B cell (primary cell): ENCODE results near the gene CFL1. TPM values are rescaled to one million over a fixed set of nuclear protein-coding genes. Genes with fewer than 3 reads are reported as not detected.

Experiments used
- ATAC-seq: fragments of 200-7000 bp; cut with Tn5 transposase; one replicate; pipeline ENCODE4 v1.10.0; 2021; ENCODE audit warnings: low read depth, mild to moderate bottlenecking, moderate number of reproducible peaks, moderate library complexity
- CTCF ChIA-PET: fragments of 350-600 bp; sonication (Branson Sonifier 250); formaldehyde crosslinking; loops from one replicate; lab custom pipeline; 2021; ENCODE audit warnings: antibody characterized with exemption, inconsistent platforms; lab: Charles Lee
- POLR2A ChIA-PET: fragments of 350-600 bp; sonication (Branson Sonifier 250); formaldehyde crosslinking; loops from one replicate; lab custom pipeline; 2021; ENCODE audit warnings: antibody characterized with exemption; lab: Charles Lee
- DNase-seq: peaks from one replicate; pipeline ENCODE4 v3.0.0; 2013
- H2AFZ ChIP-seq: 2 replicates; pipeline ENCODE4 v1.6.1; 2012; ENCODE audit warnings: mild to moderate bottlenecking, low read depth, low read length; ENCODE audit not compliant: insufficient read depth, poor library complexity, severe bottlenecking
- H3K27ac ChIP-seq, 2 donors: 1 replicate in 1 of 2; 2 replicates in 1 of 2; pipeline ENCODE4 v1.5.1; 2012 to 2013; ENCODE audit warnings: low read length in 2 of 2, mild to moderate bottlenecking in 2 of 2, moderate library complexity in 1 of 2
- H3K27me3 ChIP-seq, 4 experiments: fragments of 200-600 bp in 1 of 4; sonication (generic) in 1 of 4; replicated peaks in 1 of 4; 1 replicate in 2 of 4; 2 replicates in 2 of 4; pipeline versions ENCODE4 v1.6.1 to v1.7.0; 2013 to 2016; ENCODE audit warnings: low read length in 3 of 4, mild to moderate bottlenecking in 2 of 4, mixed read lengths in 1 of 4, moderate library complexity in 1 of 4; ENCODE audit not compliant: insufficient read depth in 4 of 4, control insufficient read depth in 3 of 4; ENCODE audit errors: control extremely low read depth in 1 of 4
- H3K36me3 ChIP-seq, 2 experiments: replicated peaks in 1 of 2; 1 replicate in 1 of 2; 2 replicates in 1 of 2; pipeline versions ENCODE4 v1.6.1 to v1.7.1; 2013; ENCODE audit warnings: low read length in 1 of 2; ENCODE audit not compliant: insufficient read depth in 2 of 2, control insufficient read depth in 1 of 2; ENCODE audit errors: control extremely low read depth in 1 of 2, extremely low read depth in 1 of 2
- H3K4me1 ChIP-seq, 2 donors: fragments of 200-600 bp in 1 of 2; sonication (generic) in 1 of 2; 1 replicate in 1 of 2; 2 replicates in 1 of 2; pipeline versions ENCODE4 v1.5.1 to v1.6.1; 2013 to 2017; ENCODE audit warnings: low read length in 2 of 2; ENCODE audit not compliant: control insufficient read depth in 2 of 2, insufficient read depth in 2 of 2
- H3K4me2 ChIP-seq: replicated peaks from 2 replicates; pipeline ENCODE3; 2012; ENCODE audit warnings: mild to moderate bottlenecking, low read depth, low read length; ENCODE audit not compliant: poor library complexity, severe bottlenecking
- H3K4me3 ChIP-seq, 5 experiments: fragments of 200-600 bp in 1 of 5; sonication (generic) in 1 of 5; 1 replicate in 3 of 5; 2 replicates in 2 of 5; pipeline versions ENCODE4 v1.5.1 to v1.7.0; 2011 to 2016; ENCODE audit warnings: low read length in 4 of 5, mild to moderate bottlenecking in 4 of 5, low read depth in 2 of 5, control low read depth in 1 of 5, moderate library complexity in 1 of 5; ENCODE audit not compliant: insufficient read depth in 1 of 5; ENCODE audit errors: control extremely low read depth in 1 of 5, extremely low read depth in 1 of 5
- H3K79me2 ChIP-seq: fragments of 200-600 bp; sonication (generic); one replicate; pipeline ENCODE4 v1.6.0; 2016; ENCODE audit warnings: low read length; ENCODE audit not compliant: control insufficient read depth, insufficient read depth
- H3K9ac ChIP-seq: fragments of 200-600 bp; sonication (generic); 2 replicates; pipeline ENCODE4 v1.6.1; 2017; ENCODE audit warnings: mild to moderate bottlenecking, low read length, moderate library complexity
- H3K9me3 ChIP-seq, 3 donors: one replicate each; pipeline versions ENCODE4 v1.6.1 to v1.7.1; 2013; ENCODE audit warnings: low read length in 2 of 3; ENCODE audit not compliant: control insufficient read depth in 2 of 3, insufficient read depth in 1 of 3; ENCODE audit errors: control extremely low read depth in 1 of 3
- H4K20me1 ChIP-seq: 2 replicates; pipeline ENCODE4 v1.6.0; 2012; ENCODE audit warnings: mild to moderate bottlenecking, low read length; ENCODE audit not compliant: insufficient read depth, control insufficient read depth, poor library complexity, severe bottlenecking
- H3K27ac Mint-ChIP-seq: one replicate; pipeline ENCODE4 v1.8.0; 2021; ENCODE audit warnings: mixed read lengths
- H3K27me3 Mint-ChIP-seq: one replicate; pipeline ENCODE4 v1.8.0; 2021; ENCODE audit warnings: mixed read lengths
- H3K4me1 Mint-ChIP-seq: one replicate; pipeline ENCODE4 v1.8.0; 2021; ENCODE audit warnings: mixed read lengths
- H3K4me3 Mint-ChIP-seq: one replicate; pipeline ENCODE4 v1.8.0; 2021; ENCODE audit warnings: mixed read lengths
- H3K9me3 Mint-ChIP-seq: one replicate; pipeline ENCODE4 v1.8.0; 2022; ENCODE audit warnings: mixed read lengths; ENCODE audit not compliant: insufficient read depth
- EZH2 ChIP-seq: IDR thresholded peaks from 2 replicates; pipeline ENCODE4 v1.6.1; 2012; ENCODE audit warnings: borderline replicate concordance, low read depth, mild to moderate bottlenecking, moderate library complexity, low read length; ENCODE audit not compliant: insufficient read depth, poor library complexity, severe bottlenecking
- WGBS: methylation state at CpG from one replicate; pipeline ENCODE4 v1.1.5; 2013; ENCODE audit warnings: missing lambda C conversion rate; ENCODE audit not compliant: insufficient coverage; 5-methylcytosine and 5-hydroxymethylcytosine counted together
- intact Hi-C: fragments of 100-400 bp; cut with micrococcal nuclease; formaldehyde crosslinking; loops from one replicate; pipeline ENCODE4 v1.10.0; 2022
- polyA plus RNA-seq: library from polyadenylated mRNA; depleted of rRNA; stranded (reverse); fragments of >200 nt; gene quantifications from 2 replicates; pipeline ENCODE4 v1.2.3, GENCODE V29; 2012
- total RNA-seq, 2 donors: library from RNA; stranded (reverse); fragments of 120-200 nt in 1 of 2; gene quantifications; 1 replicate in 1 of 2; 2 replicates in 1 of 2; pipeline versions ENCODE4 v1.2.3 to v1.2.4, GENCODE V29; 2013 to 2022
- TF ChIP-seq, protein P1 (sequence below): fragments of 200-600 bp; IDR thresholded peaks from one replicate; pipeline ENCODE4 v1.8.0; 2022; ENCODE audit warnings: antibody characterized with exemption, mild to moderate bottlenecking

Gene CFL1
- total and polyA plus RNA-seq, 2 donors (not counting 1 experiment from before 2014, with no cell fraction given): 455 to 990 TPM

DNA sequence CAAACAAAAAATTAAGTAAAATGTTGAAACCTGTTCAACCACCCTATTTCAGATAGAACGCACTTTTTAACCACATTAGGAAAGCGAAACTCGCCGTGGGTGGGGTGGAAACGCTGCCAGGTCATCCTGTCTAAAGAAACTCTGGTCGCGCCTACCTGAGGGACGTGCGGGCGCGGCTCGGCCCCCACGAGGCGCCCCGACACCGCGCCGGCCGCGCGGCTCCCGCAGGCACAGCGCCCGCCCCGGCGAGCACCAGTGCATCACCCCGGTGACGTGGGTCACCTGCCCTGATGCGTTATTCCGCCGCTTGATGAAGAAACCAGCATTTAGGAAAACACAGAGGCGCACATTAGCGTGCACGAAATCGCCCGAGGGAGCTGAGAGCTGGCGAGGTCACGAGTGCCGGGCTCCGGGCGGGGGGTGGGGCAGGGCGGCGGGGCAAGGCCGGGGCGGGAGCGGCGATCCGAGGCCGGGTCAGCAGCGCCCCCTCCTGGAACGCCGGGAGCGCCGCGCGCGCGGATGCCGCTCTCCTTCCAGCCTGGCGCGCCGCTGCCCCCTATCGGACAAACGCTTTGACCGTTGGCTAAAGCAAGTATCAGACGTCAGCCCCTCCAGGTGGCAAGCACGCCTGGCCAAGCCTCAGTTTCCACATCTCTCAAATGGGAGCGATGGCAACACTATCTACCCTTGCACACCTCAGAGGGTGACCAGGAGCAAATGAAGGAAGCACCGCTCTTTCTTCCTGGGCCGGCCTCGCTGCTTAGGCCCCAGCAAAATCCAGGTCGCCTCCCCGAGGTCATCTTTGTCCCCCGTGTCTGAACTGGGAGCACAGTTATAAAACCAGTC lies 39.9 kb downstream of the CFL1 start:
- TF ChIP-seq EZH2: no peak
- TF ChIP-seq, protein P1, sequence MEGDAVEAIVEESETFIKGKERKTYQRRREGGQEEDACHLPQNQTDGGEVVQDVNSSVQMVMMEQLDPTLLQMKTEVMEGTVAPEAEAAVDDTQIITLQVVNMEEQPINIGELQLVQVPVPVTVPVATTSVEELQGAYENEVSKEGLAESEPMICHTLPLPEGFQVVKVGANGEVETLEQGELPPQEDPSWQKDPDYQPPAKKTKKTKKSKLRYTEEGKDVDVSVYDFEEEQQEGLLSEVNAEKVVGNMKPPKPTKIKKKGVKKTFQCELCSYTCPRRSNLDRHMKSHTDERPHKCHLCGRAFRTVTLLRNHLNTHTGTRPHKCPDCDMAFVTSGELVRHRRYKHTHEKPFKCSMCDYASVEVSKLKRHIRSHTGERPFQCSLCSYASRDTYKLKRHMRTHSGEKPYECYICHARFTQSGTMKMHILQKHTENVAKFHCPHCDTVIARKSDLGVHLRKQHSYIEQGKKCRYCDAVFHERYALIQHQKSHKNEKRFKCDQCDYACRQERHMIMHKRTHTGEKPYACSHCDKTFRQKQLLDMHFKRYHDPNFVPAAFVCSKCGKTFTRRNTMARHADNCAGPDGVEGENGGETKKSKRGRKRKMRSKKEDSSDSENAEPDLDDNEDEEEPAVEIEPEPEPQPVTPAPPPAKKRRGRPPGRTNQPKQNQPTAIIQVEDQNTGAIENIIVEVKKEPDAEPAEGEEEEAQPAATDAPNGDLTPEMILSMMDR: peak; percentile 100
- Histone ChIP-seq H3K4me1 (peaks cover 6 to 13% of the 10 kb centered on the region in 2 donors), H3K4me3 (peak overlapping the region; percentile 43 to 66 (median 52)), H3K4me2 (peak overlapping the region; percentile 90), H3K27ac (peak overlapping the region; percentile 54 to 66), H2AFZ (peak overlapping the region; percentile 80), H3K36me3 (no peaks in the 10 kb centered on the region), H3K27me3 (no peaks in the 10 kb centered on the region), H3K79me2 (no peaks in the 10 kb centered on the region), H3K9me3 (no peaks in the 10 kb centered on the region), H3K9ac (peak overlapping the region; percentile 66), H4K20me1 (no peaks in the 10 kb centered on the region)
- Mint-ChIP-seq H3K27me3 (no peaks in the 10 kb centered on the region), H3K9me3 (no peaks in the 10 kb centered on the region), H3K27ac (peak overlapping the region; percentile 75), H3K4me1 (peaks cover 9% of the 10 kb centered on the region), H3K4me3 (peak overlapping the region; percentile 74)
- CTCF ChIA-PET: interaction anchor here (0.6 to 6.1 kb wide), 28 partner anchors 10 to 1125 kb away, joined by 3 to 90 read pairs (median 5); partner anchors contain the start of genes AP5B1, CCDC85B, KAT5 and OVOL1
- DNase-seq (peak; percentile 95), ATAC-seq (peak; percentile 98)
- POLR2A ChIA-PET: interaction anchor here (0.6 to 1.4 kb wide), 5 partner anchors 38 to 212 kb away, joined by 3 to 6 read pairs (median 4); partner anchors contain the start of genes AP5B1 and FIBP
- WGBS: 8% methylated on average over 74 of the region's 74 CpGs
- intact Hi-C loops: loop anchor here (1.0 to 5.0 kb wide), 6 partner anchors 38 to 192 kb away; partner anchors contain the start of gene AP5B1
